Suppressor macrophage treated with lipopolysaccharide for 1 hour (primary cell): Measurements from ENCODE around the gene CDYL.

Experiments
- DNase-seq, 3 donors: peaks; one replicate each; pipeline ENCODE4 v3.0.0-alpha.2; 2020 to 2022

Gene CDYL

GRCh38 chr6:4939241-4939640 is 163.0 kb downstream of the CDYL start:
- no peak for DNase-seq

- no peak for DNase-seq
Measured at GRCh38 chr6:4940416-4940815, 164.2 kb downstream of the CDYL start.

DNA sequence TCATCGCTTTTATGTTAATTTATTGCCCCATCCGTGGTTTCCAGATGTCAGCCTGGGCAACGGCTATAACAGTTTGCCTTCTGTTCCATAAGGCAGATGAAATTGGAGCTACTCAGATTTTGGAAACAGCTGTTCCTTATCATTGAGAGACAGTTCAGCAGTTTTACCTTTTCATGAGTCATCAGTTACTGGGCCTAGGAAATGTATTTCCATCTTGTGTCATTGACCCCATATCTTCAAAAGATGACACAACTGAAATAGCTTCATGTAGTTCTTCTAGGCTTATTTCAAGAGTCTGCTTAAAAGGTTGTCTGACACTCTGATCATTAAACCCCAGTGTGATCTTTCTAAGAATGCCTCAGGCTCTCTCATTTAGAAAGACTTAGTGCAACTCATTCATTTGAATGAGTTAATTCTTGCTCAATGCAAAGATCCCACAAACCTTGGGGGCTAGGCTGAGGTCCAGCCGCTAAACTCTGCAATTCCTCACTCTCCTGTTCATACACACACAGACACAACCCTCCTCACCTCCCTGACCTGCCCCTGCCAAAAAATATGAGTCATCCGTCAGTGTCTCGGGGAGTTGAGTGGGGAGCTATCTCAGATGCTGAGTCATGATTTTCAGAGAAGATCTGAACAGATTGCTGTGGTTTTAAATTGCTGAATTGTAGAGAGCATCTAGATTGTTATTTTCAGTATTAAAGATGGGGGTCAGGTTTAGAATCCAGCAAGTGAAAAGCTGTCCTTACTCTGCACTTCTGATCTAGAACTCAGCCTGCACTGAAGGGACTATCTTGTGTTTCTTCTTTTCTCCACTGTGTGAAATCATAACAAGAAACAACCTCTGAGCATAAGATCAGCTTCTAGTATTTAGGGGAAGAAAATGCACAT is 165.8 kb downstream of the CDYL start:
- peak; percentile 54 to 63 (median 57) for DNase-seq

DNA sequence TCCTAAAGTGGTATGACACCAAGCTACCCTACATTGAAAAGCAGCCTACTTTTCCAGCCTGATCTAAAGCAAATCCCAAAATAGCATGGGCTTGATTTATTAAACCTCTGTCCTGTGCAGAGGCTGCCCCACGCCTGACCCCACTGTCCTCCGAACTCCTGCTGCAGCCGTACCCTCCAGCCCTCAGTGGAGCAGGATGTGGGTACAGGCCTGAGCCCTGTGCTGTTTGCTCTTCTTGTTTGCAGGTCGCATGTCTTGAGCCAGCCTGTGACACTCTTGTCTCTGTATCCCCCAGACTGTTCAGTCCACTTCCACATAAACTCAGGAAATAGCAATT is 166.4 kb downstream of the CDYL start:
- no peak for DNase-seq

DNA sequence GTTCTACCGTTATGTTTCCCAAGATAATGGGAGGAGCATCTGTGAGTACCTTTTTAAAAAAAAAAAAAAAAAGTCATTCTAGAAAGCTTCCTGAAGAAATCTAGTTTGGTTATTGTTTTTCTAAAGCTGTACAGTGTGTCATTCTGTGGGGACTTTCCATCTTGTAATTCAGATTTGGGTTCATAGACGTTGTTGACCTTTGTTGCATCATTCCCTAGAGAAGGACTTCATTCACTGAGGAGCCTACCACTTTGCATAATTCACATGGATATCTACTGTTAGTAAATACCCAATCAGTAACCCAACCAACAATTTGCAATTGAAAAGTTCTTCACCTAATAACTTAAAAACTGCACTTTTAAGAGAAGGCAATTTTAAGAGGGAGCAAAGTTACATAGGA is 167.5 kb downstream of the CDYL start:
- DNase-seq, result peak; percentile 42 to 57 (median 50)

- DNase-seq, result no peak
Measured at GRCh38 chr6:4944325-4944724, 168.1 kb downstream of the CDYL start.

GRCh38 chr6:4946521-4946920 is 170.3 kb downstream of the CDYL start:
- DNase-seq, result no peak

GRCh38 chr6:4947716-4948115 is 171.5 kb downstream of the CDYL start:
- DNase-seq, result no peak

DNA sequence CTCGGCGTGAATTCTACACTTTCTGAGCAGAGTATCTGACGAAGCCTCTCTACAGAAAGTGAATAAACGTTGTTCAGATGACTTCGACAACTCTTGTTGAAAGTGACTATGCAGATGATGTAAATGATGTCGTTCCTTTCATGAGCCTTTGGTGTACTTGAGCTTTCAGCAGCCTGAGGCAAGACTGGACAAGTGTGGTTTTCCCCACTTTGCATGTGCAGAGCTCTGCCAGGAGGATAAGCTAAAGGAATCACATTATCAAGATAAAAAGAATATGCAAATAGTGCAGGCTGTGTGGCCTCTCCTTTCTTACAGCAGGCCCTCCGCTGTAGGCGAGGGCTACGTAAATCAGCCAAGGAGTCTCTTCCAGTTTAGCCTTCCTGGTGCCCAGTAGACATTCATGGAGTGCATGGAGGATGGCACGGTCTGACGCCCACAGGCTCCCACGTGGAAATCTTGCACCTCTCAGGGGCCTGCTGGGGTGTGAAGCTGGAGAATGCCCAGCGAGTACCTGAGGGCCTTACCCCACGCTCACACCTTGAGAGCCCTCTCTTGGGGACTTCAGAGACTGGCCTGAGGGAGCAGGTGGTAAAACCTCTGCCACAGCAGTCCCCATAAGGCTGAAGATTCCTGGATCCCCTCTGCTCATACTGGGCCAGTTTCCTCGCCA is 172.7 kb downstream of the CDYL start:
- DNase-seq, result peak in 1 of 3 donors; percentile 25

DNA sequence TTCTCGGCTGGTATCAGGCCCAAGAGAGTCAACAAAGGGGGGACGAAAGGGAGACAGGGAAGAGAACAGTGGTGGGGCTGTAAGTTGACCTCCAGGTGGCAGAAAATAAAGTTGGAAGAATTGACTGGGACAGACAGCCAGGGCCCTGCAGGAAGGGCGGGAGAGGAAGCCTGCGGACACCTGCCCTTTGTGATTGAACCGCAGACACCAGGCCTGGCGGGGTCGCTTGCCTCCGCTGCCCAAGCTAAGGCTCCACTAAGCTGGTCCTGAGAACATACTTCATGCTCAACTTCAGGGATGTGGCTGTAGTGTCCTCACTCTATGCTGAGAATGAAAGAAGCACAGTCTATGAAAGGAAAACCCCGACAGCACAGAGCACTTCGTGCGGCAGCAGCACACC is 173.9 kb downstream of the CDYL start:
- DNase-seq, result no peak

GRCh38 chr6:4950836-4951533 is 174.8 kb downstream of the CDYL start:
- DNase-seq, result no peak

DNA sequence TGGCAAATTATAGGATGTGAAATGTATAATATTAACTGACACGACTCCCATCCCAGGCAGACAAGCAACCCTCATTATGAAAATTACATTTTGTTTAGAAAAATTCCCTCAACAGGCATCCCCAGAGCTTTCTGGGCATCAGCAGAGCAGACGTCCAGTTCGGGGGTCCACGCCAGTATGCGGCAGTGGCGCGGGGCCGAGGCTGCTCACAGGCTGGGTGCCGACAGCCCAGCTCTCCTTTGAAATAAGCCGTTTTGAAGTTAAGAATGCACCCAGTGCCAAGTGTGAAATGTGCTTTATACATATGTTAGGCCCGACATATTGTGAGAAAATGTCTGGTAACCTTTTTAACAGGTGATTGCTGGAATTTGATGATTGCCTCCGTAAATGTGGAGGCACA is 177.2 kb downstream of the CDYL start:
- no peak for DNase-seq

- DNase-seq, result no peak
Measured at GRCh38 chr6:4956625-4957024, 180.4 kb downstream of the CDYL start.

GRCh38 chr6:4957521-4958231 is 181.5 kb downstream of the CDYL start:
- peak in 2 of 3 donors; percentile 32 to 49 for DNase-seq

DNA sequence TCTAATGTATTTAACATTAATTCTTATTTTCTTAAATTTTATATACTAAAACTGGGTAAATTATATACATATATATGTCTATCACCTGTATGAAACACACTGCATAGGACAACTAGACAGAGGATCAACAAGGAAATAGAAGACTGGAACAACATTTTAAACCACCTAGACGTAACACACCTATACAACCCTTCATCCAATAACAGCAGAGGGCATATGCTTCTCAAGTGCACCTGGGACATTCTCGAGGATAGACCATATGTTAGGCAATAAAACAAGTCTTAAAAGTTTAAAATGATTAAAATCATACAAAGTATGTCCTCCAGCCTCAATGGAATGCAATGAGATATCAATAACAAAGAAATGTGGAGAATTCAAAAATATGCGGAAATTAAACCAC is 182.4 kb downstream of the CDYL start:
- DNase-seq, result no peak

DNA sequence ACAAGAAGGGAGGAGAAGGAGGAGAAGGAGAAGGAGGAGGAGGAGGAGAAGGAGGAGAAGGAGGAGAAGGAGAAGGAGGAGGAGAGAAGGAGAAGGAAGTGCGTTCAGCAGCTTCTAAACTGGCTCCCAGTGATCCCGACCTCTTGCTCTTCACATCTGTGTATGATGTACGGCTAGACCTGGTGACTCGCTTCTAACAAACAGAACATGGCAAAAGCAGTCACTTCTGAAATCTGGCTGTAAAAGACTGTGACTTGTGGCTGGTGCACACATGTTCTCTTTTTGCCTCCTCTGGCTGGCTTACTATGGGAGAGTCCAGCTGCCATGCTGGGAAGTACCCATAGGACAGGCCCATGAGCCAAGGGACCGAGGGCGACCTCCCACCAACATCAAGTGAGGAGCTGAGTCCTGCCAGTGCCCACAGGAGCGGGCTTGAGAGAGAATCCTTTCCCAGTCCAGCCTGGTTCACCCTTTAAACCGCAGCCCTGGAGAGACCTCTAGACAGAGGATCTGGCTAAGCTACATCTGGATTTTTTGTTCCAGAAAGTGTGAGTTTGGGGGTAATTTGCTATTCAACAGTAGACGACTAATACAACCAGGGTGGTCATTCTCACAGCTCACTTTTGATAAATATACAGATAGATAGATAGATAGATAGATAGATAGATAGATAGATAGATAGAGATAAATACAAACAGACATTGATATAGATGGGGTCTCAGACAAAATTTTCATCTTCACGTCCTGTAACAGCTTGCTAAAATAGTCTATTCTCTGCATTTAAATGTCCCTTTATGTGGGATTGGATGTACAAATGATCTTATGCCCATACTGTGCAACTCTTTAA is 185.3 kb downstream of the CDYL start:
- peak in 1 of 3 donors; percentile 8 for DNase-seq

- peak; percentile 13 to 45 (median 14) for DNase-seq
Measured at GRCh38 chr6:4962905-4963304, 186.7 kb downstream of the CDYL start.

GRCh38 chr6:4964675-4965561 is 188.7 kb downstream of the CDYL start:
- DNase-seq, result no peak

- DNase-seq, result no peak
Measured at GRCh38 chr6:4965562-4966389, 189.6 kb downstream of the CDYL start.
